D721Med (cell line): Measurements from ENCODE around the gene CSPG4.

Experiments used
- DNase-seq: peaks from one replicate; pipeline ENCODE4 v3.0.0; 2011; ENCODE audit warnings: low spot score; ENCODE audit not compliant: insufficient read length
- FAIRE-seq: peaks from 2 replicates; lab custom pipeline; 2011; peaks lifted over from hg19 to GRCh38; lab: Jason Lieb, UNC
- CTCF ChIP-seq: IDR thresholded peaks from 2 replicates; pipeline ENCODE4 v1.5.1; 2012; ENCODE audit warnings: mild to moderate bottlenecking, control low read depth; ENCODE audit not compliant: insufficient read depth; ENCODE audit errors: missing control alignments

CSPG4 gene

GRCh38 chr15:75653347-75653913 lies 59.2 kb downstream of the CSPG4 start:
- DNase-seq: no peak
- no peak for TF ChIP-seq CTCF
- FAIRE-seq: no peak

- DNase-seq (no peak), FAIRE-seq (no peak)
- TF ChIP-seq CTCF: no peak
Observed at GRCh38 chr15:75651810-75652543, 60.7 kb downstream of the CSPG4 start.

- TF ChIP-seq CTCF: no peak
- DNase-seq (no peak), FAIRE-seq (no peak)
Observed at GRCh38 chr15:75650908-75651809, 61.5 kb downstream of the CSPG4 start.

- no peak for FAIRE-seq
- no peak for DNase-seq
- TF ChIP-seq CTCF: no peak
Observed at GRCh38 chr15:75649848-75650247, 62.8 kb downstream of the CSPG4 start.

GRCh38 chr15:75649045-75649761 lies 63.4 kb downstream of the CSPG4 start:
- no peak for TF ChIP-seq CTCF
- DNase-seq (no peak), FAIRE-seq (no peak)

GRCh38 chr15:75648156-75649000 lies 64.3 kb downstream of the CSPG4 start:
- DNase-seq (no peak), FAIRE-seq (no peak)
- TF ChIP-seq CTCF: no peak
